Adrenal gland (tissue), 12 donors: Measurements from ENCODE around the gene ZDHHC16. TPM values are rescaled to one million over a fixed set of nuclear protein-coding genes. Genes with fewer than 3 reads are reported as not detected.

Experiments used
- DNase-seq, 7 donors: peaks; one replicate each; pipeline ENCODE4 v3.0.0-alpha.2; 2019 to 2020
- H3K27ac ChIP-seq, 5 donors: fragments of 200-600 bp; sonication (generic) in 4 of 5; 1 replicate in 3 of 5; 2 replicates in 2 of 5; pipeline versions ENCODE4 v1.5.1 to v1.8.0; 2016 to 2020; ENCODE audit warnings: mild to moderate bottlenecking in 1 of 5
- H3K27me3 ChIP-seq: fragments of 200-600 bp; 2 replicates; pipeline ENCODE4 v1.8.0; 2021
- H3K36me3 ChIP-seq, 2 donors: fragments of 200-600 bp; replicated peaks in 1 of 2; 1 replicate in 1 of 2; 2 replicates in 1 of 2; pipeline versions ENCODE4 v1.5.1 to v1.8.0; 2018 to 2022
- H3K4me1 ChIP-seq, 2 donors: fragments of 200-600 bp; replicated peaks in 1 of 2; 1 replicate in 1 of 2; 2 replicates in 1 of 2; pipeline versions ENCODE4 v1.5.1 to v1.8.0; 2018 to 2021
- H3K4me3 ChIP-seq, 4 donors: fragments of 200-600 bp; sonication (generic) in 3 of 4; one replicate each; pipeline ENCODE4 v1.5.1; 2016 to 2018
- H3K9me3 ChIP-seq, 3 donors: fragments of 200-600 bp; sonication (generic) in 1 of 3; replicated peaks in 1 of 3; 1 replicate in 2 of 3; 2 replicates in 1 of 3; pipeline versions ENCODE4 v1.5.1 to v1.8.0; 2016 to 2021
- CTCF ChIP-seq, 6 experiments: fragments of 450-650 bp in 4 of 6; fragments of 200-600 bp in 2 of 6; sonication (generic) in 1 of 6; IDR thresholded peaks; 1 replicate in 5 of 6; 2 replicates in 1 of 6; pipeline versions ENCODE4 v1.5.1 to v1.8.0; 2016 to 2021; ENCODE audit warnings: antibody characterized with exemption in 6 of 6, mild to moderate bottlenecking in 2 of 6, moderate library complexity in 1 of 6
- POLR2A ChIP-seq, 2 donors: fragments of 450-650 bp; IDR thresholded peaks; one replicate each; pipeline ENCODE4 v1.6.1; 2017; ENCODE audit warnings: antibody characterized with exemption in 2 of 2, mild to moderate bottlenecking in 2 of 2, moderate library complexity in 1 of 2
- WGBS, 4 donors: extraction: QIAGEN DNeasy Blood & Tissue Kit in 2 of 4; methylation state at CpG; one replicate each; pipeline versions ENCODE4 v1.1.5 to v1.1.7; 2013 to 2017; 5-methylcytosine and 5-hydroxymethylcytosine counted together
- intact Hi-C, 2 donors: fragments of 100-400 bp; cut with DNase I; formaldehyde crosslinking; loops; one replicate each; pipeline versions ENCODE4 v1.14.1 to v1.15.0; 2022 to 2023
- polyA plus RNA-seq, 3 donors: library from polyadenylated mRNA; stranded (reverse); fragments of 200-250 nt in 2 of 3; fragments of 350-450 nt in 1 of 3; fragmentation: Illumina TruSeq in 1 of 3; extraction: RNeasy Lipid Tissue Mini Kit (QIAGEN cat#74804) in 1 of 3; gene quantifications; one replicate each; pipeline ENCODE4 v1.2.3, GENCODE V29; 2013 to 2014
- total RNA-seq, 9 donors: library from RNA; depleted of rRNA in 4 of 9; stranded (reverse); fragments of >200 nt in 4 of 9; fragments of 120-200 nt in 1 of 9; fragmentation: NEBNext Ultra II Directional in 1 of 9; extraction: Animal tissue kit (Norgen Biotek cat#: 25700) in 1 of 9; gene quantifications; one replicate each; pipeline versions ENCODE4 v1.1.0 to v1.2.4, GENCODE V29; 2013 to 2023
- donor health status: healthy with polysubstance abuse.
- donor health status: Bipolar disorder and iron deficiency.
- donor health status: DM: yes; HTN: yes; CAD: no.
- donor health status: DM: no; HTN: no; CAD: no.
- donor health status: DM: no; HTN: no; CAD: no.
- donor health status: DM: yes; HTN: yes; CAD: no.

Gene ZDHHC16
- total and polyA plus RNA-seq, 12 donors = 18.8 to 58.7 (median 27.8) TPM

- no peak for DNase-seq
- TF ChIP-seq CTCF (IDR thresholded peaks at IDR 0.05) = no peak
- TF ChIP-seq POLR2A (IDR thresholded peaks at IDR 0.05) = no peak
- WGBS, 4 donors = 82 to 96% (median 91%) methylated on average over 1 of the region's 1 CpG
- Histone ChIP-seq H3K4me3 (no peak overlapping the region), H3K9me3 (no peaks in the 10 kb centered on the region), H3K27me3 (no peaks in the 10 kb centered on the region), H3K36me3 (peaks cover 0 to 82% of the 10 kb centered on the region in 2 donors), H3K27ac (no peak overlapping the region), H3K4me1 (peaks cover 0 to 6% of the 10 kb centered on the region in 2 donors)
- intact Hi-C loops = no loop called here
These were observed 11.4 kb upstream of the ZDHHC16 start for GRCh38 chr10:97434557-97434956.

GRCh38 chr10:97435211-97435610, 10.8 kb upstream of the ZDHHC16 start:
- H3K36me3 ChIP-seq = peaks cover 0 to 83% of the 10 kb centered on the region in 2 donors
- no peak for TF ChIP-seq POLR2A (IDR thresholded peaks at IDR 0.05)
- TF ChIP-seq CTCF (IDR thresholded peaks at IDR 0.05) = no peak
- no peaks in the 10 kb centered on the region for H3K9me3 ChIP-seq
- intact Hi-C loops = no loop called here
- H3K27me3 ChIP-seq = no peaks in the 10 kb centered on the region
- DNase-seq = no peak
- H3K4me1 ChIP-seq = no peaks in the 10 kb centered on the region
- no peak overlapping the region for H3K27ac ChIP-seq
- 90 to 97% (median 93%) methylated on average over 6 of the region's 6 CpGs for WGBS, 4 donors
- no peak overlapping the region for H3K4me3 ChIP-seq

GRCh38 chr10:97442277-97442676, 3.7 kb upstream of the ZDHHC16 start:
- Histone ChIP-seq H3K36me3 (peaks cover 0 to 48% of the 10 kb centered on the region in 2 donors), H3K4me3 (no peak overlapping the region), H3K27me3 (no peaks in the 10 kb centered on the region), H3K4me1 (peaks cover 14 to 18% of the 10 kb centered on the region in 2 donors), H3K27ac (no peak overlapping the region), H3K9me3 (no peaks in the 10 kb centered on the region)
- intact Hi-C loops = no loop called here
- no peak for DNase-seq
- TF ChIP-seq POLR2A (IDR thresholded peaks at IDR 0.05) (no peak), CTCF (IDR thresholded peaks at IDR 0.05) (no peak)
- 86 to 97% (median 94%) methylated on average over 1 of the region's 1 CpG for WGBS, 4 donors

GRCh38 chr10:97444212-97444611, 1.8 kb upstream of the ZDHHC16 start:
- Histone ChIP-seq H3K36me3 (peaks cover 0 to 31% of the 10 kb centered on the region in 2 donors), H3K4me1 (peaks cover 14 to 36% of the 10 kb centered on the region in 2 donors), H3K27me3 (no peaks in the 10 kb centered on the region), H3K27ac (no peak overlapping the region), H3K9me3 (no peaks in the 10 kb centered on the region), H3K4me3 (no peak overlapping the region)
- DNase-seq = no peak
- 76 to 85% (median 80%) methylated on average over 1 of the region's 1 CpG for WGBS, 4 donors
- TF ChIP-seq CTCF (IDR thresholded peaks at IDR 0.05) (no peak), POLR2A (IDR thresholded peaks at IDR 0.05) (no peak)
- intact Hi-C loops = no loop called here
